RWPE1 (cell line): ENCODE measurements around the gene IMMP1L.

Experiments used
- CTCF ChIA-PET: fragments of 350-600 bp; sonication (Branson Sonifier 250); formaldehyde crosslinking; extraction: SDS; loops from one replicate; lab custom pipeline; 2021; lab: Yijun Ruan, JAX
- POLR2A ChIA-PET: fragments of 400-600 bp; formaldehyde crosslinking; extraction: SDS; loops from one replicate; lab custom pipeline; 2020; ENCODE audit warnings: antibody characterized with exemption; ENCODE audit not compliant: low non-redundant PET; lab: Yijun Ruan, JAX
- DNase-seq: peaks from one replicate; pipeline ENCODE4 v3.0.0; 2012; ENCODE audit warnings: low spot score
- H3K27ac ChIP-seq: fragments of 450-650 bp; 2 replicates; pipeline ENCODE4 v1.5.1; 2017
- CTCF ChIP-seq: fragments of 450-650 bp; conservative IDR thresholded peaks from 2 replicates; pipeline ENCODE4 v1.5.1; 2017; ENCODE audit warnings: low read depth, mild to moderate bottlenecking

Gene IMMP1L

GRCh38 chr11:31529701-31530100, 20.3 kb upstream of the IMMP1L start:
- ChIA-PET POLR2A (no interaction called here), CTCF (no interaction called here)
- no peak for TF ChIP-seq CTCF
- H3K27ac ChIP-seq = no peak overlapping the region
- DNase-seq = no peak

- no peak for TF ChIP-seq CTCF
- ChIA-PET CTCF (no interaction called here), POLR2A (no interaction called here)
- no peak for DNase-seq
- no peak overlapping the region for H3K27ac ChIP-seq
These were observed 19.8 kb upstream of the IMMP1L start for GRCh38 chr11:31529189-31529588.

GRCh38 chr11:31521497-31522150, 12.2 kb upstream of the IMMP1L start:
- TF ChIP-seq CTCF = no peak
- H3K27ac ChIP-seq = no peak overlapping the region
- DNase-seq = no peak
- ChIA-PET POLR2A (no interaction called here), CTCF (no interaction called here)

DNA sequence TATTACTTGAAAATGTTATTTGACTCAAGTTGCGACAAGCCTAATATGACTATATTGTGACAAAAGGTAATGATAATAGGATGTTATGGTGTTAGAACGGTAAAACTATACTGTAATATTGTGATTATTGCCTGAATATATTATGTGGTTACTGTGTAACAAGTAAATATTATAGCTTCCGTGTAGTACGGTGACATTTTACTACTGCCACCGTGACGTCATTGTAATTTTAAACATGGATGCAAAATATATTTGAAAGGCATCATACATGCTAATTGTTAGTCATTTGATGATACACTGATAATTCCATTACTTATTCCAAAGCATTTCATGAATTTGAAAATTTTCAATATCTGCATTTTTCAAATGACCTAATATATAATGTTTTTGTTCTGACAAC, 2.7 kb upstream of the IMMP1L start:
- H3K27ac ChIP-seq = no peak overlapping the region
- TF ChIP-seq CTCF = no peak
- CTCF ChIA-PET = no interaction called here
- POLR2A ChIA-PET = no interaction called here
- DNase-seq = no peak

DNA sequence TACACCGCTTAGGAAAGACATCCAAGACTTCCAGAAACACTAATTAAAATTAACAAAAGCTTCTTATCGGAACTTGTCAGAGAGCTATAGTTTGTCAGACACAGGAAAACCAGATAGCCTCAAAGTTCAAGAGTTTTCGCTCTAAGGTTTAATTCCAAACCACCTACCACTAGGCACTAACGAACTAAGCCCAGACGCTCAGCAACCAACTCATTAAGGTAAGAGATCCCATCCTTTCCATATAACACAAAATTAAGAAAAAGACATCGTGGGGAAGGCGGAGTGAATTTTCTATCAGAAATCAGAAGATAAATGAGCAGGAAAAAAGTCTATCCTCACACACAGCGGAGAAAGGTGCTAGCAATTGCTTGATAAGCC, 382 bp downstream of the IMMP1L start:
- ChIA-PET POLR2A (no interaction called here), CTCF (no interaction called here)
- no peak for TF ChIP-seq CTCF
- DNase-seq = no peak
- H3K27ac ChIP-seq = peak overlapping the region; percentile 79

DNA sequence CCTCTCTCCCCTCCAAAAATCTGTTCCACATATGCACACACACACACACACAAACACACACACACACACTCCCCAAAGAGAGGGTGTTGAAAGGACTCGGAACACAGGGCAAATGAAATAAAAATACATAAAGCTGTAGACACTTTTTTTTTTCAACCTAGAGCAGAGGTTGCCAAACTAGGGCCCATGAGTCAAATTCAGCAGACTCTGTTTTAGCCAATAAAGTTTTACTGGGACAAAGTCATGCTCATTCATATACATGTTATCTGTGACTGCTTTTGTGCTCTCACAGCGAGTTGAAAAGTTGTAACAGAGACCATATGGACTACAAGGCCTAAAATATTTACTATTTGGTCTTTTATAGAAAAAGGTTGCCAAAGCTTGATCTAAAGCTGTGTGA, 8.9 kb downstream of the IMMP1L start:
- TF ChIP-seq CTCF = no peak
- no peak for DNase-seq
- ChIA-PET POLR2A (no interaction called here), CTCF (interaction anchor here (0.8 kb wide), 1 partner anchor 504 kb away, joined by 3 read pairs; no protein-coding TSS in a partner anchor)
- H3K27ac ChIP-seq = no peak overlapping the region
